Stomach (tissue), 9 donors: Measurements from ENCODE around the gene FAM168A. TPM values are rescaled to one million over a fixed set of nuclear protein-coding genes. Genes with fewer than 3 reads are reported as not detected.

Experiments used
- DNase-seq, 2 donors: peaks; one replicate each; pipeline versions ENCODE4 v3.0.0 to v3.0.0-alpha.2; 2013 to 2019
- H3K27ac ChIP-seq, 5 donors: fragments of 200-600 bp in 4 of 5; sonication (generic) in 4 of 5; one replicate each; pipeline ENCODE4 v1.5.1; 2013 to 2019; ENCODE audit warnings: mild to moderate bottlenecking in 1 of 5, moderate library complexity in 1 of 5
- H3K27me3 ChIP-seq, 3 donors: fragments of 200-600 bp; sonication (generic); one replicate each; pipeline ENCODE4 v1.5.1; 2017 to 2019; ENCODE audit warnings: mixed run types in 1 of 3
- H3K36me3 ChIP-seq, 4 donors: fragments of 200-600 bp; sonication (generic); 1 replicate in 3 of 4; 2 replicates in 1 of 4; pipeline ENCODE4 v1.5.1; 2016 to 2019
- H3K4me1 ChIP-seq, 4 donors: fragments of 200-600 bp; sonication (generic); one replicate each; pipeline ENCODE4 v1.5.1; 2016 to 2019
- H3K4me3 ChIP-seq, 4 donors: fragments of 200-600 bp; sonication (generic) in 3 of 4; one replicate each; pipeline ENCODE4 v1.5.1; 2016 to 2019; ENCODE audit warnings: mild to moderate bottlenecking in 1 of 4
- H3K9me3 ChIP-seq, 4 donors: fragments of 200-600 bp; sonication (generic); one replicate each; pipeline ENCODE4 v1.5.1; 2016 to 2019
- CTCF ChIP-seq, 7 experiments: fragments of 450-650 bp in 4 of 7; fragments of 200-600 bp in 3 of 7; sonication (generic) in 3 of 7; IDR thresholded peaks; one replicate each; pipeline ENCODE4 v1.5.1; 2016 to 2019; ENCODE audit warnings: antibody characterized with exemption in 7 of 7, control low read depth in 2 of 7, mild to moderate bottlenecking in 1 of 7
- EP300 ChIP-seq: sonication (generic); formaldehyde crosslinking; IDR thresholded peaks from one replicate; pipeline ENCODE4 v1.6.1; 2017; ENCODE audit warnings: antibody characterized with exemption
- POLR2A ChIP-seq, 4 donors: fragments of 450-650 bp; IDR thresholded peaks; one replicate each; pipeline ENCODE4 v1.6.1; 2016; ENCODE audit warnings: antibody characterized with exemption in 4 of 4, control low read depth in 2 of 4, mild to moderate bottlenecking in 1 of 4, moderate library complexity in 1 of 4
- POLR2AphosphoS5 ChIP-seq, 3 donors: sonication (generic); formaldehyde crosslinking; IDR thresholded peaks; one replicate each; pipeline ENCODE4 v1.6.1; 2016; ENCODE audit warnings: antibody characterized with exemption in 3 of 3
- WGBS, 5 donors: extraction: QIAGEN DNeasy Blood & Tissue Kit in 3 of 5; methylation state at CpG; one replicate each; pipeline versions ENCODE4 v1.1.5 to v1.1.7; 2013 to 2018; 5-methylcytosine and 5-hydroxymethylcytosine counted together
- intact Hi-C: fragments of 100-400 bp; cut with DNase I; formaldehyde crosslinking; loops from one replicate; pipeline ENCODE4 v1.15.1; 2023; ENCODE audit warnings: low total_unique reads
- polyA plus RNA-seq, 3 donors: library from polyadenylated mRNA; stranded (reverse); fragments of 200-250 nt; gene quantifications; one replicate each; pipeline ENCODE4 v1.2.3, GENCODE V29; 2013
- total RNA-seq, 5 donors: library from RNA; depleted of rRNA; stranded (reverse); fragments of >200 nt; gene quantifications; one replicate each; pipeline versions ENCODE4 v1.1.0 to v1.2.3, GENCODE V29; 2014 to 2016
- donor health status: healthy with polysubstance abuse.
- donor health status: Bipolar disorder and iron deficiency.
- donor health status: healthy.

The FAM168A gene
- total and polyA plus RNA-seq, 8 donors, result 4.3 to 25.4 (median 6.3) TPM

DNA sequence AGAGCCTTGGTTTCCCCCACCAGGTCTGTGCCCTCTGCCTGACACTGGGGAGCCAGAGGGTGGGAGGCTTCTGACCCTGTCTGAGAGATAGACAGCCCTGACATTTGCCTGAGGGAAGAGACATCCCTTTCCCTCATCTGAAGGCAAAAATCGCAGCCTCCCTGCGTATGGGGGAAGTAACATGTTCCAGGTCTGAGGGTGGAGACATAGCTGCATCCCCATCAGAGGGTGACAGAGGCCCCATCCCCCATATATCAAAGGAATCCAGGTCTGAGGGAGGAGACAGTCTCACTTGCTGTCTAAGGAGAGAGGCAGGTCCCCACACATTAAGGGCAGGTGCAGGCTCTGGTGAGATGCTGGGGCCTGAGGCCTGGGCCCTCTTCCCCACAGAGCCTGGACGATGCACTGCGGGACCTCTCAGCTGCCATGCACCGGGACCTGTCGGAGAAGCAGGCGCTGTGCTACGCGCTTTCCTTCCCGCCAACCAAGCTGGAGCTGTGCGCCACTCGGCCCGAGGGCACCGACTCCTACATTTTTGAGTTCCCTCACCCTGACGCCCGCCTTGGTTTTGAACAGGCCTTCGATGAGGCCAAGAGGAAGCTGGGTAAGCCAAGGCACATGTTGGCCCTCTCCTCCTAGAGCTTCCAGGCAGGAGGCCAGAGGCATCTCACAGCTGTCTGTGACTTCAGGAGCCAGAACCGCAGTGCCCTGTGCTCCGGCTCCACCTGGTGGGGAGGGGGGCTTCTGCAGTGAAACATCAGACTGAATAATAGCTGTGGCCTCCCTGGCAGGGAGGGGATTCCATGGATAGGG is 237.8 kb downstream of the FAM168A start:
- peak overlapping the region in 2 of 5 donors; percentile 24 to 34 for H3K27ac ChIP-seq
- H3K36me3 ChIP-seq, result peaks cover 72 to 100% (median 90%) of the 10 kb centered on the region in 4 donors
- intact Hi-C loops, result no loop called here
- no peaks in the 10 kb centered on the region for H3K9me3 ChIP-seq
- no peak for TF ChIP-seq POLR2A (IDR thresholded peaks at IDR 0.05)
- TF ChIP-seq EP300, result no peak
- TF ChIP-seq POLR2AphosphoS5 (IDR thresholded peaks at IDR 0.05), result no peak
- no peak for TF ChIP-seq CTCF (IDR thresholded peaks at IDR 0.05)
- DNase-seq, result no peak
- no peak overlapping the region for H3K4me3 ChIP-seq
- no peaks in the 10 kb centered on the region for H3K27me3 ChIP-seq
- WGBS, 5 donors, result 87 to 91% (median 89%) methylated on average over 15 to 19 of the region's 19 CpGs
- H3K4me1 ChIP-seq, result peaks cover 0 to 6% (median 0%) of the 10 kb centered on the region in 4 donors

DNA sequence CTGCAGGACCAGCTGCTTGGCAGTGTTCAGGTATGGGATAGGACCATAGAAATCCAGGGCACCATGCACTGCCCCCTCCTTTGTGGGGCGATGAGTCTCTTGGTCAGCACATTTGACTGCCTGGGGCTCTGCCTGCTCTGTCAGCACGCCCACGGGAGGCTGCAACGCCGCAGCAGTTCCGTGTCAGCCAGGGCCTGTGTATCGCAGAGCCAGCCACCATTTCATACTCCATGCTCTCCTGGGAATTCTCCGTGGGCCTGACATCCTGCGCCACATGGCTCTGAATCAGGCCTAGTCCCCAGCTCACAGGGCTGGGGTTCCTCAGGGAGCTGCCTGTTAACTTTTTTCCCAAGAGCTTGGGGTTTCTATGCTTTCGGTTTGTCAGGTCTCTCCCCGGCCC is 238.6 kb downstream of the FAM168A start:
- TF ChIP-seq POLR2AphosphoS5 (IDR thresholded peaks at IDR 0.05) (no peak), EP300 (no peak), CTCF (IDR thresholded peaks at IDR 0.05) (no peak), POLR2A (IDR thresholded peaks at IDR 0.05) (no peak)
- Histone ChIP-seq H3K27ac (peak overlapping the region in 2 of 5 donors; percentile 24 to 34), H3K4me3 (no peak overlapping the region), H3K4me1 (peaks cover 0 to 6% (median 0%) of the 10 kb centered on the region in 4 donors), H3K36me3 (peaks cover 68 to 99% (median 84%) of the 10 kb centered on the region in 4 donors), H3K9me3 (no peaks in the 10 kb centered on the region), H3K27me3 (no peaks in the 10 kb centered on the region)
- no peak for DNase-seq
- 83 to 95% (median 87%) methylated on average over 8 to 11 of the region's 11 CpGs for WGBS, 5 donors
- intact Hi-C loops, result no loop called here

- Histone ChIP-seq H3K36me3 (peaks cover 59 to 98% (median 76%) of the 10 kb centered on the region in 4 donors), H3K27me3 (no peaks in the 10 kb centered on the region), H3K4me3 (no peak overlapping the region), H3K4me1 (peaks cover 0 to 6% (median 0%) of the 10 kb centered on the region in 4 donors), H3K27ac (no peak overlapping the region), H3K9me3 (no peaks in the 10 kb centered on the region)
- TF ChIP-seq CTCF (IDR thresholded peaks at IDR 0.05) (no peak), POLR2A (IDR thresholded peaks at IDR 0.05) (no peak), POLR2AphosphoS5 (IDR thresholded peaks at IDR 0.05) (no peak)
- DNase-seq, result no peak
- WGBS, 5 donors, result 74 to 84% (median 77%) methylated on average over 5 of the region's 5 CpGs
- intact Hi-C loops, result no loop called here
These were observed 239.8 kb downstream of the FAM168A start for GRCh38 chr11:73358071-73358470.

DNA sequence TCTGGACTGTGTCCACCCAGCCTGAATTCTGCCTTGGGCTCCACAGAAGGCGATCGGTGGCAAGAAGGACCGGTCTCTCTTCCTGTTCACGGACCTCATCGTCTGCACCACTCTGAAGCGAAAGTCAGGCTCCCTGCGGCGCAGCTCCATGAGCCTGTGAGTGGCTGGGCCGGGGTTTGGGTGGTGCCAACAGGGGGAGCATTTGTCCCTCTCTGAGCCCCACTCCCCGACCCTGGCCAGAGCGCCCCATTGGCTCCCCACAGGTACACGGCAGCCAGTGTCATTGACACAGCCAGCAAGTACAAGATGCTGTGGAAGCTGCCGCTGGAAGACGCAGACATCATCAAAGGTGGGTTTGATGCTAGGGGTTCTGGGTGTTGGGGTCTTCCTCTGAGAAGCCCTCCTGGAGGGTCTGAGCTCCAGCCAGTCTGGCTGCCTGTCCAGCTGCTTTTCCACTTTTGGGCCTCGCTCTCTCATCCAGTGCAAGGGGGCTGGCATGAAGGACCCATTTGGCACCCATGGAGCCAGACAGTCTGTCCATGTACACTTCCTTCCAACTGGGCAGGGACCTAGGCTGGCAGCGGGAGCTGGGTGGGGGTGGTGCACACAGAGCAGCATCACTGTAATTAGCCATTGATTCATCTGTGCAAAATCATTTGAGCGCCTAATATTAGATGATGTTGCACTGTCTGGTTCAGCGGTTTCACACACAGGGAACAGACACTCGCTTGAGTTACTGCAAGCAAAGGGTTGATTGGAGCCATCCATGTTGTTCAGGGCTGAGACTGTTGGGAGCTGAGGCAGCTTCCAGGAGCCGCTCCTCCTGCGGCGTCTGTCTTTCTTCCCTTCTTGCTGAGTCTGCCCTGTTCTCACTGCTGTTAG is 240.7 kb downstream of the FAM168A start:
- no peak overlapping the region for H3K4me3 ChIP-seq
- no peak overlapping the region for H3K27ac ChIP-seq
- TF ChIP-seq EP300 (no peak), CTCF (IDR thresholded peaks at IDR 0.05) (no peak), POLR2A (IDR thresholded peaks at IDR 0.05) (no peak)
- H3K9me3 ChIP-seq, result no peaks in the 10 kb centered on the region
- peaks cover 51 to 97% (median 75%) of the 10 kb centered on the region in 4 donors for H3K36me3 ChIP-seq
- no peak for DNase-seq
- no peaks in the 10 kb centered on the region for H3K27me3 ChIP-seq
- WGBS, 5 donors, result 90 to 94% (median 93%) methylated on average over 21 to 22 of the region's 22 CpGs
- intact Hi-C loops, result no loop called here
- H3K4me1 ChIP-seq, result peaks cover 0 to 6% (median 0%) of the 10 kb centered on the region in 4 donors
